HG03045 (cell line): ENCODE results near the gene PPP2R3B.
"Not testable (repeated sequence)": the region's sequence is repeated elsewhere in the genome, so short reads cannot be mapped to it uniquely, and the experiment has no call there.

Experiments used
- ATAC-seq: cut with Tn5 transposase; IDR thresholded peaks from one replicate; pipeline ENCODE4 v1.9.1; 2021; ENCODE audit warnings: mild to moderate bottlenecking, moderate library complexity; ENCODE audit not compliant: unreplicated experiment

PPP2R3B gene

GRCh38 chrX:353566-354535 is 32.9 kb downstream of the PPP2R3B start:
- no peak for ATAC-seq

- ATAC-seq, result no peak
These were observed 34.0 kb downstream of the PPP2R3B start for GRCh38 chrX:352582-353314.

DNA sequence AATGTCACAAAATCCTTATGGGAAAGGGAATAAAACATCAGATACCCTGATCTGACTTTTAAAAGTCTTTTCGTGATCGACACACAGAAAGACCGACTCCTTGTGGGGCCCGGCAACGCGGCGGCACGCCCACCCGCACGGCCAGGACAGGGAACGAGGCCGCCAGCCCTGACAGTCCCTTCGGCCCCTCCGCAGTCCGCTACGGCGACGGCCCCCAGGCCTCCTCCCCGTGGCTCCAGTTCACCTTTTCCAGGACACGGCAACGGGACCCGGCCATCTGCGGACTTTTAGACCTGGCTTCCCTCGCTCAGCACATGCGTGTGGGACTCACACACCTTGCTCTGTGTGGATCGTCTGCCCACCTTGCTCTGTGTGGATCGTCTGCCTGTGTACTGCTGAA is 34.5 kb downstream of the PPP2R3B start:
- no peak for ATAC-seq

DNA sequence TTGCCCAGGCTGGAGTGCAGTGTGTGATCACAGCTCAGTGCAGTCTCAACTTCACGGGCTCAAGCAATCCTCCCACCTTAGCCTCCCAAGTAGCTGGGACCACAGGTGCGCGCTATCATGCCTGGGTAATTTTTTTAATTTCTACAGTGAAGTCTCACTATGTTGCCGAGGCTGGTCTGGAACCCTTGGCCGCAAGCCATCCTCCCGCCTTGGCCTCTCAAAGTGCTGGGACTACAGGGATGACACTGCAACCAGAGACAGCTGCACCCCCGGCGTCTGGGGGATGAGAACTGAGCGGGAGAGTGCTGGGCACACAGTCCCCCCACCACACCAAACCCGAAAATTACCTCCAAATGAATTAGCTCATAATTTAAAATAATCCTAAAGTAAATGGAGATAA is 35.0 kb downstream of the PPP2R3B start:
- ATAC-seq, result no peak

GRCh38 chrX:351324-351641 is 35.4 kb downstream of the PPP2R3B start:
- ATAC-seq, result not testable (repeated sequence)

- no peak for ATAC-seq
These were observed 36.0 kb downstream of the PPP2R3B start for GRCh38 chrX:350534-351323.

DNA sequence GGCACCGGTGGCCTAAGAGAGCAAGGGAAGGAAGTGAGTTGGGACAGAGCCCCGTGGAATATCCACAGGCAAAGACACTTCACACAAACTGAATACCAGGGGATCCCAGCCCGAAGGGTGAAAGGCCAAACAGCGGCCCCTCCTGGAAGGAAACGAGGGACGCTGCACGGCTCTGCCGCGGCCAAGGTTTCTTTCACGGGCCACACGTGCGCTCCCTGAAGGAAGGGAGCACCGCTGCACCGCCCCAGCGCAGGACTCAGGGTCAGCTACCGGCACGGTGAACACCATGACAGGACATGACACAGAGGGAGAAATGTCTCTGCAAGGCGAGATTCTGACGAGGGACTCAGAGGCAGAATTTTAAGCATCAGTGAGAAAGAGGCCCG is 36.6 kb downstream of the PPP2R3B start:
- no peak for ATAC-seq

GRCh38 chrX:349702-350101 is 37.0 kb downstream of the PPP2R3B start:
- no peak for ATAC-seq

DNA sequence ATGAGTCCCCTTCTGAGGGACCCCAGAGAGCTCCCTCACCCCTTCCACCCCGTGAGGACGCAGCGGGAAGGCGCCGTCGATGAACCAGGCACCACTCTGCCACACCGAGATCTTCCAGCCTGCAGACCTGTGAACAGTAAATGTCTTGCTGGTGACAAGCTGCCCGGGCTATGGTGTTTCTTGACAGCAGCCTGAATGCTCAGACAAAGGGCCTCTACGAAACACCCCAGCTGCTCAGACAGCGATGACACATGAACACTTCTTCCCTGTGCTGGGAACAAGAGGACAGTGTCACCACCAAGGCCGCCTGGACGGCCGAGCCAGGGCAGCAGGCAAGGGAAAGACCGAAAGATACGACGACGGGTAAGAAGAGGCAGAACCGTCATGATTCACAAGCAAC is 37.5 kb downstream of the PPP2R3B start:
- ATAC-seq, result no peak

GRCh38 chrX:348461-349117 is 38.1 kb downstream of the PPP2R3B start:
- no peak for ATAC-seq

- no peak for ATAC-seq
These were observed 39.2 kb downstream of the PPP2R3B start for GRCh38 chrX:347351-348117.

GRCh38 chrX:346034-346813 is 40.5 kb downstream of the PPP2R3B start:
- no peak for ATAC-seq

GRCh38 chrX:345020-345925 is 41.4 kb downstream of the PPP2R3B start:
- ATAC-seq, result no peak

DNA sequence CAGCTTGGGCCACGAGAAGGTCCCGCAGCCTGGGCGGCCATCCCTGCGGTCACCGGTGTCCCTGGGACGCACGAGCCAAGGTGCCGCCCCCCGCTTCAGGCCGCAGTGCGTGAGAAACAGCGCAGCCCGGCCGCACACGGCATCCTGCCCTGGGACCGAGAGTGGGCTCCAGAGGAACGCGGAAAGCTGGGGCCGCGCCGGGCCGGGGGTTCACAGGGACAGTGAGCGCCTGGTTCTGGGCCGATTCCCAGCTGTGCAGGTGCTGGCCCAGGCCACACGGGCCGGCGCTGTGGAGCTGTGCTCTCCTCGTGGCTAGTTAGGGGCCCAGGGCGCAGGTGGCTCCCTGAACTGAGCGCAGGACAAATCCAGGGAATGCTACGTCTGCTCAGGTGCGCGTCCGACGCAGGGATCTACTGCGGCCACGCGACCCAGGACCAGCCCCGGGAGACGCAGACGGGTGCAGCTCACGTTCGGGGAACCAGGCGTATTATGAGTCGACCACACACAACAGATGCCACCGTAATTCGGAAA is 42.3 kb downstream of the PPP2R3B start:
- ATAC-seq, result no peak

- ATAC-seq, result no peak
These were observed 45.1 kb downstream of the PPP2R3B start for GRCh38 chrX:341541-342101.

DNA sequence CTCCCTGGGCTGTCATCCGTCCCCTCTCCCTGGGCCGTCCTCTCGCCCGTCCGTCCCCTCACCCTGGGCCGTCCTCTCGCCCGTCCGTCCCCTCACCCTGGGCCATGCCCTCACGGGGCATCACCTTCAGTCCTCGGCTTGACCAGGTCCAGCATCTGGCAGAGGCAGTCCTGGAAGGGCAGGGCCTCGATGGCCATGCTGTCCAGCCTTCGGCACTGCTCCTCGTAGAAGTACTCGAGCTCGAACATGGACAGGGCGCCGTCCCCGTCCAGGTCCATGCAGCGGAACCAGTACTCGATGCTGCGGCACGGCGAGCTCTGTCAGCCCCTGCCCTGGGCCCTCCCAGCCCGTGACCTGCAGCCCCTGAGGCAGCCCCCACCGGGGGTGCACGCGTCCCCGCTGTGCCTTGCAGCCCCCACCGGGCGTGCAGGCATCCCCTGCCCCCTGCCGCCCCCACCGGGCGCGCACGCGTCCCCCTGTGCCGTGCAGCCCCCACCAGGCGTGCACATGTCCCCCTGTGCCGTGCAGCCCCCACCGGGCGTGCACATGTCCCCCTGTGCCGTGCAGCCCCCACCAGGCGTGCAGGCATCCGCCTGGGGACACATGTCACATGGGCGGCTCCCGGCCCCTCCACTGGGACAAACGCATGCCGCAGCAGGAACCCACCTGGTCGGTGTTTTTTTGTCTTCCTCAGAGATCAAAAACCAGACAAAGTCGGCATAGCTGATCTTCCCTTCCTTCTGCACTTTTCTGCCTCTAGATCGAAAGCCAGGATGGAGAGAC is 45.9 kb downstream of the PPP2R3B start:
- ATAC-seq, result no peak

- ATAC-seq, result no peak
These were observed 46.6 kb downstream of the PPP2R3B start for GRCh38 chrX:340121-340520.
